Gastroesophageal sphincter (tissue), 4 donors: Measurements from ENCODE around the gene MIA2. TPM values are rescaled to one million over a fixed set of nuclear protein-coding genes. Genes with fewer than 3 reads are reported as not detected.

Experiments
- ATAC-seq: fragments of 150-250 bp; one replicate; pipeline ENCODE4 v1.9.1; 2016; ENCODE audit warnings: mild to moderate bottlenecking, moderate library complexity
- H3K27ac ChIP-seq, 4 donors: fragments of 200-600 bp; sonication (generic) in 3 of 4; 1 replicate in 3 of 4; 2 replicates in 1 of 4; pipeline ENCODE4 v1.5.1; 2016 to 2019
- H3K27me3 ChIP-seq: fragments of 200-600 bp; sonication (generic); one replicate; pipeline ENCODE4 v1.5.1; 2019
- H3K36me3 ChIP-seq, 2 donors: fragments of 200-600 bp; sonication (generic); one replicate each; pipeline ENCODE4 v1.5.1; 2019; ENCODE audit warnings: control low read depth in 1 of 2
- H3K4me1 ChIP-seq, 3 donors: fragments of 200-600 bp; sonication (generic); 1 replicate in 2 of 3; 2 replicates in 1 of 3; pipeline ENCODE4 v1.5.1; 2016 to 2019; ENCODE audit warnings: control low read depth in 2 of 3
- H3K4me3 ChIP-seq, 2 donors: fragments of 200-600 bp; sonication (generic); one replicate each; pipeline ENCODE4 v1.5.1; 2019; ENCODE audit warnings: mild to moderate bottlenecking in 1 of 2, moderate library complexity in 1 of 2
- H3K9me3 ChIP-seq, 3 donors: fragments of 200-600 bp; sonication (generic); one replicate each; pipeline ENCODE4 v1.5.1; 2017 to 2019; ENCODE audit warnings: control low read depth in 2 of 3
- EP300 ChIP-seq: sonication (generic); formaldehyde crosslinking; IDR thresholded peaks from one replicate; pipeline ENCODE4 v1.6.1; 2017; ENCODE audit warnings: antibody characterized with exemption, mild to moderate bottlenecking
- POLR2A ChIP-seq, 2 donors: fragments of 450-650 bp; IDR thresholded peaks; one replicate each; pipeline ENCODE4 v1.6.1; 2017; ENCODE audit warnings: antibody characterized with exemption in 2 of 2, mild to moderate bottlenecking in 2 of 2, moderate library complexity in 1 of 2
- POLR2AphosphoS5 ChIP-seq: sonication (generic); formaldehyde crosslinking; IDR thresholded peaks from one replicate; pipeline ENCODE4 v1.6.1; 2017; ENCODE audit warnings: antibody characterized with exemption
- WGBS, 2 donors: methylation state at CpG; one replicate each; pipeline ENCODE4 v1.1.5; 2018; ENCODE audit warnings: low coverage in 1 of 2; 5-methylcytosine and 5-hydroxymethylcytosine counted together
- total RNA-seq, 4 donors: library from RNA; depleted of rRNA; stranded (reverse); fragments of >200 nt; gene quantifications; one replicate each; pipeline ENCODE4 v1.1.0, GENCODE V29; 2016
- TF ChIP-seq, protein P1 (sequence below), 4 experiments: fragments of 200-600 bp in 2 of 4; fragments of 450-650 bp in 2 of 4; sonication (generic) in 1 of 4; IDR thresholded peaks; one replicate each; pipeline ENCODE4 v1.5.1; 2017 to 2019; ENCODE audit warnings: antibody characterized with exemption in 4 of 4, mild to moderate bottlenecking in 2 of 4, moderate library complexity in 2 of 4

The MIA2 gene
- total RNA-seq, 4 donors from 2014 or later = 13.5 to 21.3 (median 16.3) TPM

DNA sequence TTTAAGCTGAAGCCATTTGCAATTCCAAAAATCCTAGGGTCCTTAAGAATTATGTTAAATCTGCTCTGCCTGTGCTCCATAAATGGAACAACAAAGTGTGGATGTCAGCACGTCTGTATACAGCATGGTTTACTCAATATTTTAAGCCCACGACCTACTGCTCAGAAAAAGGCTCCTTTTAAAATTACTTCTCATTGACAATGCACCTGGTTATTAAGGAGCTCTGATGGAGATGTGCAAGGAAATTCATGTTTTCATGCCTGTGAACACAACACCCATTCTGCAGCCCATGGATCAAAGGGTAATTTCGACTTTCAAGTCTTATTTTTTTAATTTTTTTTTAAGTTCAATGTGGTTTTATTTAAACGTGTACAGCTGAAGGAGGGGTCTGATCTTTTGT is 150.5 kb downstream of the MIA2 start:
- Histone ChIP-seq H3K27me3 (no peaks in the 10 kb centered on the region), H3K4me1 (no peaks in the 10 kb centered on the region), H3K27ac (no peak overlapping the region), H3K9me3 (no peaks in the 10 kb centered on the region), H3K36me3 (peaks cover 0 to 10% of the 10 kb centered on the region in 2 donors), H3K4me3 (no peak overlapping the region)
- no peak for TF ChIP-seq EP300
- no peak for TF ChIP-seq POLR2AphosphoS5
- TF ChIP-seq, protein P1, sequence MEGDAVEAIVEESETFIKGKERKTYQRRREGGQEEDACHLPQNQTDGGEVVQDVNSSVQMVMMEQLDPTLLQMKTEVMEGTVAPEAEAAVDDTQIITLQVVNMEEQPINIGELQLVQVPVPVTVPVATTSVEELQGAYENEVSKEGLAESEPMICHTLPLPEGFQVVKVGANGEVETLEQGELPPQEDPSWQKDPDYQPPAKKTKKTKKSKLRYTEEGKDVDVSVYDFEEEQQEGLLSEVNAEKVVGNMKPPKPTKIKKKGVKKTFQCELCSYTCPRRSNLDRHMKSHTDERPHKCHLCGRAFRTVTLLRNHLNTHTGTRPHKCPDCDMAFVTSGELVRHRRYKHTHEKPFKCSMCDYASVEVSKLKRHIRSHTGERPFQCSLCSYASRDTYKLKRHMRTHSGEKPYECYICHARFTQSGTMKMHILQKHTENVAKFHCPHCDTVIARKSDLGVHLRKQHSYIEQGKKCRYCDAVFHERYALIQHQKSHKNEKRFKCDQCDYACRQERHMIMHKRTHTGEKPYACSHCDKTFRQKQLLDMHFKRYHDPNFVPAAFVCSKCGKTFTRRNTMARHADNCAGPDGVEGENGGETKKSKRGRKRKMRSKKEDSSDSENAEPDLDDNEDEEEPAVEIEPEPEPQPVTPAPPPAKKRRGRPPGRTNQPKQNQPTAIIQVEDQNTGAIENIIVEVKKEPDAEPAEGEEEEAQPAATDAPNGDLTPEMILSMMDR (IDR thresholded peaks at IDR 0.05) = no peak
- no peak for TF ChIP-seq POLR2A (IDR thresholded peaks at IDR 0.05)
- no peak for ATAC-seq
- WGBS, 2 donors = 60 to 72% methylated on average over 3 to 4 of the region's 4 CpGs

DNA sequence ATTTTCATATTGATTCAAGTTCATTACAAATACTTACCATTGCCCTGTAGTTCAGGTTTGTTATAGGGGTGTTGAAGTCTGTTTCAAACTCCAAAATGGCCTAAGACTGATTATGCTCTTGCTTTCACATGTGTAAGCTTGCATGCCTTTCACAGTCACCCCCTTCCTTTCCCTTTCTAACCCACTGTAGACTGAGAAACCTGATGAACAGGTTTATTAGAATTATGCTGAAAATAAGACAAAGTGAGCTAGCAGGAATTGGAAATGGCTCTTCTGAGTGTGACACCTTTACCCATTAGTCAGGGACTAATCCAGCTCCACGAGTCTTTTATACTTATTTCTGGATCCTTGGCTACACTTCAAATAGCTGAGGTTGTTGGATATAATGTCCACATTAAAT is 159.6 kb downstream of the MIA2 start:
- Histone ChIP-seq H3K27me3 (no peaks in the 10 kb centered on the region), H3K9me3 (no peaks in the 10 kb centered on the region), H3K4me3 (no peak overlapping the region), H3K27ac (no peak overlapping the region), H3K36me3 (peaks cover 0 to 34% of the 10 kb centered on the region in 2 donors), H3K4me1 (no peaks in the 10 kb centered on the region)
- ATAC-seq = no peak
- TF ChIP-seq POLR2A (IDR thresholded peaks at IDR 0.05) (no peak), EP300 (no peak), POLR2AphosphoS5 (no peak)
- TF ChIP-seq, protein P1 (IDR thresholded peaks at IDR 0.05) = no peak
- WGBS, 2 donors = 27 to 36% methylated on average over 1 of the region's 1 CpG

DNA sequence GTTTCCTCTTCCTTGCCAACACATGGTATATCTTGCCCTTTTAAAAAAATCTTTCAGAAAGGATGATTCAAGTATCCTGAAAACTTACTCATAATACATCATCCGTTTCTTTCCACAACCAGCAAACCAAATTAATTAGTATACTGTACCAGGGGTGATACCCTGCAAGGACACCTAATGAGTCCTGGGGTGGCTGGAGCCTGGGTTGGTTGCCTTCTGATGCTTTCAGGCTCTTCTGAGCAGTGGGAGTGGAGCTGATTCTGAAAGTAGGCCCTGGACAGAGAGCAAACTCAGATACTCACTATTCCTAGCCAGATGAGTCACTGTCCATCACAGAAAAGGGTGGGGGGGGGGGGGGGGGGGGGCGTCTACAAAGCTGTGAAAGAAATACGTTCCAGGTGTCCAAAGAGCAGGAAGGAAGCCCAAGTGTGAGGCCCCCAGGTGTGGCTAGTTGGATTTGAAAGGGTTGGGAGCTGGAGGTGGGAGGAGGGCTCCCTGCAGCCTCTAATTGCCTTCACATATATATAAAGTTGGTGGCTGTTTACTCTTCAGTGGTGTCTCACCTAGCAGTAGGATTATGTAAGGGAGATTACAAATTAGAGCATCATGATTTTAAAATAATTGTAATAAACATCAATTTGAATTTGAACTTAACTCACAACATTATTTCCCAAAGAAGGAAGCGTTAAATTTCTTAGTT is 162.0 kb downstream of the MIA2 start:
- no peaks in the 10 kb centered on the region for H3K27me3 ChIP-seq
- H3K27ac ChIP-seq = no peak overlapping the region
- no peak for TF ChIP-seq POLR2A (IDR thresholded peaks at IDR 0.05)
- no peak for TF ChIP-seq POLR2AphosphoS5
- no peak for TF ChIP-seq EP300
- TF ChIP-seq, protein P1 (IDR thresholded peaks at IDR 0.05) = no peak
- 69 to 74% methylated on average over 3 of the region's 4 CpGs for WGBS, 2 donors
- no peak overlapping the region for H3K4me3 ChIP-seq
- H3K36me3 ChIP-seq = peaks cover 0 to 56% of the 10 kb centered on the region in 2 donors
- no peaks in the 10 kb centered on the region for H3K9me3 ChIP-seq
- ATAC-seq = no peak
- H3K4me1 ChIP-seq = no peaks in the 10 kb centered on the region

DNA sequence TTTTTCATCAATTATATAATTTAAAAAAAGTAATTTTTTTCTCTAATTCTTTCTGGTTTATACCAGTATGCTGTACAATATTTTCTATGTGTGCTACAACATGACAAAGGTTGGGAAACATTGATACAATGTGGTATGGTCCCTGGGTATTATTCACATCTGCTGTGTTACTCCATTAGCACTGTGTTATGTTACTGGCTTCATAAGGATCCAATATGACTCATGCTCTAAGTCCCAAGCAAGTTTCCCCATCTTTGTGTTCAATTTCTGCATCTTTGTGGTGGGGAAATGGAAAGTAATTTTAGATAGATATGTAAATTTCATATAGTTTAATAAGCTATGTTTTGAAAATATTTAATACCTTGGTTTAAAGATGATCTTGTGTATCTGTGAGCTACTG is 162.7 kb downstream of the MIA2 start:
- TF ChIP-seq, protein P1 (IDR thresholded peaks at IDR 0.05) = no peak
- TF ChIP-seq POLR2AphosphoS5 (no peak), EP300 (no peak), POLR2A (IDR thresholded peaks at IDR 0.05) (no peak)
- no peaks in the 10 kb centered on the region for H3K9me3 ChIP-seq
- H3K4me1 ChIP-seq = no peaks in the 10 kb centered on the region
- peaks cover 0 to 64% of the 10 kb centered on the region in 2 donors for H3K36me3 ChIP-seq
- no peak for ATAC-seq
- no peak overlapping the region for H3K27ac ChIP-seq
- no peaks in the 10 kb centered on the region for H3K27me3 ChIP-seq
- H3K4me3 ChIP-seq = no peak overlapping the region

DNA sequence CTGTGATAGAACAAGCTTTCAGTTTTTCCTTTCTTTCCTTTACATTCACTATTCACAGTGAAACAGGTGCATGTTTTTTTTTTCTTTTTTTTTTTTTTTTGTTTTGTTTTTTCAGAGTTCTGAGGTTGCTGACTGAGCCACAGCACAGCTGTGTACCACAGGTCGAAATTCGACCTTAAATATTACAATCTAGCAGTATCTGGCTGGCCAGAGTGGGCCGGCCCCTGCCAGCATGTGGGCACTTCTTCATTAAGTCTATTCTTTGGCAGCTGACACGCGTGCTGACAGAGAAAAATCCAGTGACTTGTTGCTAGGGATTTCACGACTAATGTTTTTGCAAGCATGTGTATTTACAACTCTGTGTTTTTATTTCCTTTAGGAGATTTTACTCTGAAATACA is 164.7 kb downstream of the MIA2 start:
- no peaks in the 10 kb centered on the region for H3K4me1 ChIP-seq
- TF ChIP-seq POLR2A (IDR thresholded peaks at IDR 0.05) (no peak), POLR2AphosphoS5 (no peak), EP300 (no peak)
- TF ChIP-seq, protein P1 (IDR thresholded peaks at IDR 0.05) = no peak
- H3K9me3 ChIP-seq = no peaks in the 10 kb centered on the region
- peaks cover 0 to 67% of the 10 kb centered on the region in 2 donors for H3K36me3 ChIP-seq
- no peak overlapping the region for H3K4me3 ChIP-seq
- no peaks in the 10 kb centered on the region for H3K27me3 ChIP-seq
- ATAC-seq = no peak
- WGBS, 2 donors = 81 to 86% methylated on average over 6 of the region's 6 CpGs
- no peak overlapping the region for H3K27ac ChIP-seq
